Sigmoid colon (tissue), 7 donors: ENCODE results near the gene TMEM204. TPM values are rescaled to one million over a fixed set of nuclear protein-coding genes. Genes with fewer than 3 reads are reported as not detected.
A peak's percentile ranks its signal among the peaks of the same experiment; 100 is the strongest.

Source experiments
- DNase-seq: peaks from one replicate; pipeline ENCODE4 v3.0.0-alpha.2; 2019
- H3K27ac ChIP-seq, 4 donors: fragments of 200-600 bp; sonication (generic); one replicate each; pipeline ENCODE4 v1.5.1; 2016 to 2019; ENCODE audit warnings: mild to moderate bottlenecking in 1 of 4
- H3K27me3 ChIP-seq, 3 donors: fragments of 200-600 bp; sonication (generic); one replicate each; pipeline ENCODE4 v1.5.1; 2019; ENCODE audit warnings: mild to moderate bottlenecking in 1 of 3
- H3K36me3 ChIP-seq, 4 donors: fragments of 200-600 bp; sonication (generic); one replicate each; pipeline ENCODE4 v1.5.1; 2016 to 2019
- H3K4me1 ChIP-seq, 4 donors: fragments of 200-600 bp; sonication (generic); one replicate each; pipeline ENCODE4 v1.5.1; 2017 to 2019
- H3K4me3 ChIP-seq, 4 donors: fragments of 200-600 bp; sonication (generic); one replicate each; pipeline ENCODE4 v1.5.1; 2017 to 2019; ENCODE audit warnings: mild to moderate bottlenecking in 2 of 4, moderate library complexity in 1 of 4
- H3K9me3 ChIP-seq, 4 donors: fragments of 200-600 bp in 3 of 4; sonication (generic) in 3 of 4; one replicate each; pipeline versions ENCODE4 v1.5.1 to v1.6.1; 2013 to 2019
- CTCF ChIP-seq, 4 experiments: fragments of 450-650 bp in 3 of 4; fragments of 200-600 bp in 1 of 4; IDR thresholded peaks; one replicate each; pipeline ENCODE4 v1.5.1; 2016 to 2019; ENCODE audit warnings: antibody characterized with exemption in 4 of 4, mild to moderate bottlenecking in 3 of 4, moderate library complexity in 2 of 4
- EP300 ChIP-seq, 4 donors: sonication (generic); formaldehyde crosslinking; IDR thresholded peaks; one replicate each; pipeline ENCODE4 v1.6.1; 2017; ENCODE audit warnings: antibody characterized with exemption in 4 of 4
- POLR2A ChIP-seq, 2 donors: fragments of 450-650 bp; IDR thresholded peaks; one replicate each; pipeline ENCODE4 v1.6.1; 2016; ENCODE audit warnings: antibody characterized with exemption in 2 of 2, mild to moderate bottlenecking in 2 of 2, moderate library complexity in 2 of 2
- POLR2AphosphoS5 ChIP-seq, 4 donors: sonication (generic); formaldehyde crosslinking; IDR thresholded peaks; one replicate each; pipeline ENCODE4 v1.6.1; 2017; ENCODE audit warnings: antibody characterized with exemption in 4 of 4
- WGBS, 2 donors: extraction: QIAGEN DNeasy Blood & Tissue Kit; methylation state at CpG; one replicate each; pipeline ENCODE4 v1.1.7; 2013; 5-methylcytosine and 5-hydroxymethylcytosine counted together
- intact Hi-C: fragments of 100-400 bp; cut with DNase I; formaldehyde crosslinking; loops from one replicate; pipeline ENCODE4 v1.15.1; 2023
- polyA plus RNA-seq, 3 donors: library from polyadenylated mRNA; stranded (reverse); fragments of 200-250 nt; gene quantifications; one replicate each; pipeline ENCODE4 v1.2.3, GENCODE V29; 2013
- total RNA-seq, 4 donors: library from RNA; depleted of rRNA; stranded (reverse); fragments of >200 nt; gene quantifications; one replicate each; pipeline ENCODE4 v1.1.0, GENCODE V29; 2016
- donor health status: healthy with polysubstance abuse.
- donor health status: Bipolar disorder and iron deficiency.
- donor health status: healthy.

Gene TMEM204
- total and polyA plus RNA-seq, 7 donors = 2.5 to 46.0 (median 38.0) TPM

- Histone ChIP-seq H3K4me3 (no peak overlapping the region), H3K27me3 (no peaks in the 10 kb centered on the region), H3K27ac (peak overlapping the region; percentile 23 to 68 (median 50)), H3K4me1 (peaks cover 0 to 7% (median 0%) of the 10 kb centered on the region in 4 donors), H3K36me3 (peaks cover 0 to 55% (median 4%) of the 10 kb centered on the region in 4 donors), H3K9me3 (no peaks in the 10 kb centered on the region)
- TF ChIP-seq CTCF (IDR thresholded peaks at IDR 0.05) (no peak), POLR2AphosphoS5 (IDR thresholded peaks at IDR 0.05) (no peak)
- 92% methylated on average over 10 of the region's 10 CpGs for WGBS, 2 donors
- DNase-seq = no peak
- intact Hi-C loops = no loop called here
Observed at GRCh38 chr16:1510272-1510671, 23.2 kb upstream of the TMEM204 start.

- WGBS, 2 donors = 94 to 95% methylated on average over 26 of the region's 26 CpGs
- H3K36me3 ChIP-seq = peaks cover 0 to 50% (median 4%) of the 10 kb centered on the region in 4 donors
Observed at GRCh38 chr16:1510941-1511351, 22.5 kb upstream of the TMEM204 start.

DNA sequence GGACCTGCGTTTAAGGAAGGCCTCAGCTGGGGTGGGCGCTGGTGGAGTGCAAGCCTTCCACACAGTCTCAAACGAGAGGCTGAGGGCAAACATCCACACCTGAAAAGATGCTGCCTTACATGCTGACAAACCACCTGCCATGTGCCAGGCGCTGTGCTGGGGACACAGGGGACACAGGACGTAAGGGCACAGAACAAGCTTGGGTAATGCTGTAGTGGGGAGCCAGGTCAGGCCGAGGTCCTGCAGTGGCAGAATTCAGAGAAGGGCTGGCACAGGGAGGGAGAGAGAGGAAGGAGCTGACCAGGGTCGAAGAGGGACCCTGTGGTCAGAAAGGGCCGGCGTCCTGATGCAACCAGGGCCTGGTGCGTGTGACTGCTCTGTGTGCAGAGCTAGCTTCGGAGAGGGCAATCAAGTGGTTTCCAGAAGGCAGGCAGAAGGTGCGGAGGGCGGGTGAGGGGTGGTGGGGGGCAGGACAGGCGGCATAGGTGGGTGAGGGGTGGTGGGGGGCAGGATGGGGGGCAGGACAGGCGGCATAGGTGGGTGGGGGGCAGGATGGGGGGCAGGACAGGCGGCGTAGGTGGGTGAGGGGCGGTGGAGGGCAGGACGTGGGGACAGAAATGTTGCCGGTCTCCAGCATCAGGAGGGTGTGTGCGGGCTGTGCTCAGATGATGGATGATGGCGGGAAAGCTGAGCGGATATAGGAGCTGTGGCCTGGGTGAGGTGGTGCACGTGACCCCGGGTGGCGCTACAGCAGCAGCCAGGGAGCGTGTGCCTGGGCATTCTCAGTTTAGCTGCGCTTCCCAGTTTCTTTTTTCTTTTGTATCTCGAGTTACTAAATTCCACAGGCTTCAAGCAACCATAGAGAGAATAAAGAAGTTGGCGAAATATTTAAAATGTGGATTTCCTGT is 21.6 kb upstream of the TMEM204 start:
- Histone ChIP-seq H3K27me3 (no peaks in the 10 kb centered on the region), H3K4me1 (peaks cover 0 to 7% (median 0%) of the 10 kb centered on the region in 4 donors), H3K27ac (no peak overlapping the region), H3K9me3 (no peaks in the 10 kb centered on the region), H3K36me3 (peaks cover 0 to 40% (median 4%) of the 10 kb centered on the region in 4 donors), H3K4me3 (no peak overlapping the region)
- no peak for TF ChIP-seq POLR2AphosphoS5 (IDR thresholded peaks at IDR 0.05)
- TF ChIP-seq POLR2A (IDR thresholded peaks at IDR 0.05) = no peak
- TF ChIP-seq CTCF (IDR thresholded peaks at IDR 0.05) = no peak
- no peak for TF ChIP-seq EP300 (IDR thresholded peaks at IDR 0.05)
- intact Hi-C loops = no loop called here
- no peak for DNase-seq
- WGBS, 2 donors = 89% methylated on average over 30 of the region's 30 CpGs

More at GRCh38 chr16:1510941-1511351, 22.5 kb upstream of the TMEM204 start:
- Histone ChIP-seq H3K4me1 (peaks cover 0 to 7% (median 0%) of the 10 kb centered on the region in 4 donors), H3K4me3 (no peak overlapping the region), H3K9me3 (no peaks in the 10 kb centered on the region), H3K27me3 (no peaks in the 10 kb centered on the region), H3K27ac (no peak overlapping the region)
- TF ChIP-seq POLR2AphosphoS5 (IDR thresholded peaks at IDR 0.05) (no peak), EP300 (IDR thresholded peaks at IDR 0.05) (no peak), CTCF (IDR thresholded peaks at IDR 0.05) (no peak), POLR2A (IDR thresholded peaks at IDR 0.05) (no peak)
- no peak for DNase-seq
- intact Hi-C loops = no loop called here

DNA sequence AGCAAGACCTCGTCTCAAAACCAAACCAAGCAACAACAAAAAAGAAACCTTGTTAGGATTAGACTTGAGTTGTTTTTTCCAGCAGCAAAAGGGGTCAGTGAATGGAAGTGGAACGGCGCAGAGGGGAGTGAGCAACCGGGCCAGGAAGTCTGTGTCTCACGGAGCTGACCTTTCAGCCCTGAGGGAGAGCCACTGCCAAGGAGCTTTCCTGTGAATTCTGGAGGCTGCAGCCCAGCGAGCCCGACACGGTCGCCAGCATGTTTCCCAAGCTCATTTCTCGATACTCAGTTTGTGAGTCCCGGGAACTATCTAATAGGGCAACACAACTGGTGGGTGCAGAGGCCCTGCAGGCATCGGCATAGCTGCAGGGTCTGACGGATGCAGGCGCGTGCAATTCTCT is 20.7 kb upstream of the TMEM204 start:
- TF ChIP-seq EP300 (IDR thresholded peaks at IDR 0.05) (no peak), CTCF (IDR thresholded peaks at IDR 0.05) (no peak), POLR2A (IDR thresholded peaks at IDR 0.05) (no peak), POLR2AphosphoS5 (IDR thresholded peaks at IDR 0.05) (no peak)
- Histone ChIP-seq H3K9me3 (no peaks in the 10 kb centered on the region), H3K27ac (no peak overlapping the region), H3K4me3 (no peak overlapping the region), H3K27me3 (no peaks in the 10 kb centered on the region), H3K4me1 (peaks cover 0 to 7% (median 0%) of the 10 kb centered on the region in 4 donors), H3K36me3 (peaks cover 0 to 36% (median 4%) of the 10 kb centered on the region in 4 donors)
- intact Hi-C loops = no loop called here
- 93 to 96% methylated on average over 15 of the region's 15 CpGs for WGBS, 2 donors
- no peak for DNase-seq
